Measurements from ENCODE around the gene ALDH16A1.
A peak's percentile ranks its signal among the peaks of the same experiment; 100 is the strongest.

Gene ALDH16A1

DNA sequence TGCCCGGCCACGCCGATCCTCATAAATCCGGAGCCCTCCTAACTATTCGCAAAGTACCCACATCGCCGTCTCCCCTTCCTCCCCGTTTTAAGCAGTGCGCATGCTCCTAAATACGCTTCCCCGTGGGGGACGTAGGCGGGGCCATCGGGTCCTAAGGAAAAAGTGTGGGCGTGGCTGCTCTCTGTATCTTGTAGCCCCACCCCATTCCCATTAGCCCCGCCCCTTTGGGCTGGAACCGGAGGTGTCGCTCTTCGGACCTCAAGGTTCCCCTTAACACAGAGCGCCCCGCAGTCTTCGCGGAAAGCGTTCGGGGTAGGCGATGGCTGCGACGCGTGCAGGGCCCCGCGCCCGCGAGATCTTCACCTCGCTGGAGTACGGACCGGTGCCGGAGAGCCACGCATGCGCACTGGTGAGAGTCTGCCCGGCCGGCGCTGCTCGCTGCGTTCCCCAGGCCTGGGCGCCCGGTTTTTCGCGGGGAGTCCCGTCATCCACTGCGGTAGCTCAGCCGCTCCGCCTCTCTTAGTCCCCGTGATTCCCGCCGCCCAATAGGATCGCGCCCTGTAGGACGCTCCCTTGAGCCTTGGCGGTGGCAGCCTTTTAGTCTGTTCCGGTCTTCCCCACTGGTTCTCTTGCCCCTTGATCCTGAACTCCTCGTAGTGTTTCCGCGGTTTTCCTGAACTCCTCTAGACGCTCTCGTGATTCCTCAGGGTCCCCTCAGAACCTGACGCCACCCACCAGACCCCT lies at the start of gene ALDH16A1:
Gene ALDH16A1 (plus strand): TSS at position 213 of the 744 bp plus-strand sequence. CDS start 107 bp downstream, at position 320.
- no peak for TF ChIP-seq ZNF274 (IDR thresholded peaks at IDR 0.05; ENCODE audit: low read depth, low read length)
- peak within 1 kb of the TSS; percentile 80 for H3K4me3 ChIP-seq (ENCODE audit: low read length)

- no peak for TF ChIP-seq ZNF274 (IDR thresholded peaks at IDR 0.05; ENCODE audit: low read depth, low read length)
- H3K4me3 ChIP-seq (ENCODE audit: low read length), result no peak overlapping the region
Measured at GRCh38 chr19:49403404-49404187, 49.4 kb upstream of the ALDH16A1 start.

DNA sequence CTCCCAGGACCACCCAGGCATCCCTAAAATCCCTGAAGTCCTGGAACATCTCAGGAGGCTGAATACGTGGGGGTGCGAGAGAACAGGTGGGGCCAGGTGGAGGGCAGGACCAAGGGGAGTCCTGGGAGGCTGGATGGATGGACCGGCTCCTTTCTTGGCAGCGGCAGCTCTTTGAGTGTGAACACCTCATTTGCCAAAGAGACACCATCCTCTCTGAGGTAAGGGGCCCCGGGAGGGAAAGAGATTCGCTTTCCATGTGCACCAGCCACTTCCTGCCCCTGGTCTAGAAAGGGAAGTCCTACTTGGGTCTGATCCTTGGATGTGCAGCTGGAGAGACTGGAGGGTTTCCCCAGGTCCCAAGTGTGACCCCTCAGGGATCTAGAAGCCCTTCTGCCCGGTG lies 45.9 kb upstream of the ALDH16A1 start:
- TF ChIP-seq ZNF274 (IDR thresholded peaks at IDR 0.05; ENCODE audit: low read depth, low read length), result no peak
- no peak overlapping the region for H3K4me3 ChIP-seq (ENCODE audit: low read length)

- H3K4me3 ChIP-seq (ENCODE audit: low read length), result no peak overlapping the region
- no peak for TF ChIP-seq ZNF274 (IDR thresholded peaks at IDR 0.05; ENCODE audit: low read depth, low read length)
Measured at GRCh38 chr19:49407482-49408015, 45.5 kb upstream of the ALDH16A1 start.

DNA sequence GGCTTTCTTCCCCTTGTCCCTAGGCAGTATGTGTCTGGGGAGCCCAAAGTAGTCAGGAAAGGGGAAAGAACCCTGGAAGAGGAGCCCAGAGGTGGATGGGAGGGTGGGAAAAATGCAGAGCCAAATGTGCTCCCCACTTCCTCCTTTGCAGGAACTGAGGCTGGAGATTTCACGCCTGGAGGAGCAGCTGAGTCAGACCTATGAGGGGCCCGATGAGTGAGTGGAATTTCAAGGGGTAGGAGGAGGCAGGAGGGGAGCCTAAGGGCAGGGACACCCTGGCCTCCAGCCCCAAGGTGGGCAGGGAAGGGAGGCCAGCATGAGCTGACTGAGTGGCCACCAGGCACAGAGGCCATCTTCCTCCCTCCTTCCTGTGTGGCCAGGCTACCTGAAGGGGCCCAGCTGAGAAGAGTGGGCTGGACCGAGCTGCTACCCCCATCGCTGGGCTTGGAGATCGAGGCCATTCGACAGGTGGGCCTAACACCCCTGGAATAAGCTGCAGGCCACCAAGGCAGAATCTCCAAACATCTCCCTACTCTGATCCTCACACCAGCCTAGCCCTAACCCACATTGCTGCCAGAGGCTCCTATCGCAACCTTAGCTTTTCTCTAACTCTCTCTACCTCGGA lies 44.1 kb upstream of the ALDH16A1 start:
- no peak for TF ChIP-seq ZNF274 (IDR thresholded peaks at IDR 0.05; ENCODE audit: low read depth, low read length)
- no peak overlapping the region for H3K4me3 ChIP-seq (ENCODE audit: low read length)

DNA sequence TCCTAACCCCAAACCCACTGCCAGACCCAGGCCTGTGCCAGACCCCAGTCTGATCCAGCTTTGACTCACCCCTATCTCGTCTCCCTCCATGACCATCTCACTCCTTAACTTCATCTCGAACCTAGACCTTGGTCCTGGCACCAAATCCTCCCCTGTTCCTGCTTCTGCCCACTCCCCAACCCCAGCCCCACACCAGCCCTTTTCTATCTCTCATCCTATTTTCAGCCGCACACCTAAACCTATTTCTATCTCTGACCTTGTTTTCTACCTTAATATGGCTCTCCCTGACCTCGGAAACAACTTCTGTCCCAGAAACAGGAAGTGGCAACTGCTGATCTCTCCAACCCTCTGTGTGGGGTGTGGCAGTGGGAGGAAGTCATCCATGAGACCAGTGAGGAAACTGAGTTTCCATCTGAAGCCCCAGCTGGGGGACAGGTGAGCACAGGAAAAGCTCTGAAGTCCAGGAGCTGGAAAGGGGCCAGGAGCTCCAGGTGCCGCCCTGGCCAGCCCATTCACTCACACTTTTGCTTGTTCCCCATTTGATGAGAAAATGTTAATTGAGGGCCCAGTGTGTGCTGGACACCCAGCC lies 43.5 kb upstream of the ALDH16A1 start:
- H3K4me3 ChIP-seq (ENCODE audit: low read length), result no peak overlapping the region
- TF ChIP-seq ZNF274 (IDR thresholded peaks at IDR 0.05; ENCODE audit: low read depth, low read length), result no peak

DNA sequence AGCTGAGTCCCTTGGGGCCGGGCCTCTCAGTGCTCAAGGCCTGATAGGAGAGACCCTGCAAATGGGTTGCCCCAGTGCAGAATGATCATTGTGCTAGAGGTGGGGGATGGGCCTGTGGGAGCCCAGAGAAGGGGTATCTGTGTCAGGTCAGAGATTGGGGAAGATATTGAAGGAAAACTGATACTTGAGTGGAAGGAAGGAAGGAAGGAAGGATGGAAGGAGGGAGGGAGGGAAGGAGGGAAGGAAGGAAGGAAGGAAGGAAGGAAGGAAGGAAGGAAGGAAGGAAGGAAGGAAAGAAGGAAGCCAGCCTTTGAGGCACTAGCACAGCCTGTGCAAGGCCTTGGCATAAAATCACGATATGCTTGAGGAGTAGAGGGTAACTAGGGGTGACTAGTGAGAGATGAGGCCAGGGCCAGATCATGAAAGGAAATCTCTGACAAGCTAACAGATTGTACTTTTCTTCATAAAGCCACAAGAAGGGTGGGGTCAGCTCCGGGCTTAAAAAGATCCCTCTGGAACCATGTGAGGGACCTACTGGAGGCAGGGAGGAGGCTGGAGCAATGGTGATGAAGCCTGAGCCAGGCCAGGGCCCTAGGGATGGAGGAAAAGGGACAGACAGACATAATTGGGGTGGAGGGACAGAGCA lies 41.2 kb upstream of the ALDH16A1 start:
- H3K4me3 ChIP-seq (ENCODE audit: low read length), result no peak overlapping the region
- TF ChIP-seq ZNF274 (IDR thresholded peaks at IDR 0.05; ENCODE audit: low read depth, low read length), result no peak

- no peak overlapping the region for H3K4me3 ChIP-seq (ENCODE audit: low read length)
- TF ChIP-seq ZNF274 (IDR thresholded peaks at IDR 0.05; ENCODE audit: low read depth, low read length), result no peak
Measured at GRCh38 chr19:49413348-49413747, 39.7 kb upstream of the ALDH16A1 start.

GRCh38 chr19:49414256-49414655 lies 38.8 kb upstream of the ALDH16A1 start:
- no peak for TF ChIP-seq ZNF274 (IDR thresholded peaks at IDR 0.05; ENCODE audit: low read depth, low read length)
- H3K4me3 ChIP-seq (ENCODE audit: low read length), result no peak overlapping the region

DNA sequence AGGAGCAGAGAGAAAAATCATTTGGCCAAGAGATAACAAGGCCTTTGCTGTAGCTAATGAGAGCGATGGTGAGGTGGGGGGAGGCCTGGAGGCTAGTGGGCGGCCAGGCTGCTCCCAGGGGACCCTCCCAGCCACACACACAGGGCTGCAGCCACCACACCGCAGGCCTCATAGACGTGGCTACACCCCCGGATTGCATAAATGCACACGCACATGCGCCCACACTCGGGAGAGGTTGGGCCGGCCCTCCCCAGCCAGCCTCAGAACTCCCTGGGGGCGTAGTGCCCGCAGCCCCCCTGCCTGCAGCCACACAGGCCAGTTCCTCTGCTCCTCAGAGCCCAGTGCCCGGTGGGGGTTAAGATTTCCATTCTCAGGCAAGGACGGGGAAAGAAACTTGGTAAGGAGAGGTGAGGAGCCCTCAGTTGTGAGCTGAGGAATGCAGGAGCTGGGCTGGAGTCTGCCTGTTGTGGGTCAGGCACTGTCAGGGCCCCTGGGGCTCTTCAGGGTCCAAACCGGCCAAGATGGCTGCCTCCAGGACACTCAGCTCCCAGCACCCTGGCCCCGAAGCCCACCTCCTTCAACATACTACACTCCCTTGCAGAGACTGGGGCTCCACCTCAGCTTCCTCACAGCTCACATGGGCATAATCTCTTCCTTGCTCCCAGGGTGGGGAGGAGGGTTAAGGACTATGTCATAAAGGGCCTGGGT lies 37.8 kb upstream of the ALDH16A1 start:
- H3K4me3 ChIP-seq (ENCODE audit: low read length), result no peak overlapping the region
- TF ChIP-seq ZNF274 (IDR thresholded peaks at IDR 0.05; ENCODE audit: low read depth, low read length), result no peak

- no peak overlapping the region for H3K4me3 ChIP-seq (ENCODE audit: low read length)
Measured at GRCh38 chr19:49415810-49416200, 37.2 kb upstream of the ALDH16A1 start.

DNA sequence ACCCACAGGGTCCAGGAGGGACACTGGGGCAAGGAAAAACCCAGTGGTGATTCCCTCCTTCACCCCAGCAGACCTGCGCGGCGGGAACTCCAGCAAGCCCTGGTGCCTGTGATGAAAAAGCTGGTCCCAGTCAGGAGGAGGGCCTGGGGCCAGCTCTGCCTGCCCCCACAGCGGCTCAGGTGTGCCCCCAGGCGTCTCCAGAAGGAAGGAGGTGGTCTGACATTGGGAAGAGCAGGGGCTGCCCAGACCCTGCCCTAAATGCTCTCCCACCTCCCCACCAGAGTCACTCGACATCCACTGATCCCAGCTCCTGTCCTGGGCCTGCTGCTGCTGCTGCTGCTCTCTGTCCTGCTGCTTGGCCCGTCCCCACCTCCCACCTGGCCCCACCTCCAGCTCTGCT lies 35.9 kb upstream of the ALDH16A1 start:
- TF ChIP-seq ZNF274 (IDR thresholded peaks at IDR 0.05; ENCODE audit: low read depth, low read length), result no peak
- no peak overlapping the region for H3K4me3 ChIP-seq (ENCODE audit: low read length)

More at GRCh38 chr19:49415810-49416200, 37.2 kb upstream of the ALDH16A1 start:
- TF ChIP-seq ZNF274 (IDR thresholded peaks at IDR 0.05; ENCODE audit: low read depth, low read length), result no peak

GRCh38 chr19:49418511-49418910 lies 34.5 kb upstream of the ALDH16A1 start:
- no peak for TF ChIP-seq ZNF274 (IDR thresholded peaks at IDR 0.05; ENCODE audit: low read depth, low read length)
- no peak overlapping the region for H3K4me3 ChIP-seq (ENCODE audit: low read length)
